ENCODE results near the gene WRAP73.

The WRAP73 gene

DNA sequence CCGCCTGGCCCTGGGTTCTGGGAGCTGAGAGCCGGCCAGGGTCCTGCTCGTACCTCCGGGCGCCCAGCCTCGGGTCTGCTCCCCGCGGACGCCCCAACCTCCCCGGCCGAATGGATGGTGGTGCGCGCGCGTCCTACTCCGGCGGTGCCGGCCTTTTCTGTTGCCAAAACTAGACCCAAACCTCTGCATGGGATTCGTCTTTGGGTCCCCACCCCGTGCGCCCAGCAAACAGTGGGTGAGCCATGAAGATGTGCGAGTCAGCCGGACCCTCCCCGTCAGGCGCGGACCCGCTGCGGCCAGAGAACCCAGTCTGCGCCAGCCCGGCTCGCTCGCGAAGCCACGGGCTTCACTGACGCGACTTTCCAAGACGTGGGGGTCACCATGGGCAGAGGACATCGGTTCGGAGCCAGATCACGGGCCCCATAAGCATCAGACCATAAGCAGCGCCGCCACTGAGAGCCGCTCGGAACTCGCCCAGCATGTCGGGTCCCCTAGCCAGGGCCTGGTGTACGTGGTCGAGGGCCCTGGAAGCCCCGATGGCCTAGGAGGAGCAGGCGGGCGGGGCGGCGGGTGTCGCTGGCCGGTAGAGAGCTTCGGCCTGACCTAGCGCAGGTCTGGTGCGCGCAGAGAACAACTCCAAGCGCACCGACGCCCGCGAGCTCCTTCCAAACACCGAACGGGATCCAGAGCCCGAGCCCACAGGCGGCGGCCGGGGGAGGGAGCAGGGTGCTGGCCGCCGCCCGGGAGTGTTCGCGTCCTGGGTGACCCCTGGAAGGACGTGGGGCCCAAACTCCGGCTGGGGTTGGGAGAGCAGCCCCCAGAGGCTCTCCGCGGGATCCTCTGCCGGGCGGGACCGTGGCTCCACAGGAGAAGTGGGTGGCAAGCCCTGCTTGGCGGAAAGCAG is 1.4 kb upstream of the WRAP73 start:
- FAIRE-seq, result no peak
- DNase-seq (ENCODE audit: insufficient read length, low spot score), result no peak

DNA sequence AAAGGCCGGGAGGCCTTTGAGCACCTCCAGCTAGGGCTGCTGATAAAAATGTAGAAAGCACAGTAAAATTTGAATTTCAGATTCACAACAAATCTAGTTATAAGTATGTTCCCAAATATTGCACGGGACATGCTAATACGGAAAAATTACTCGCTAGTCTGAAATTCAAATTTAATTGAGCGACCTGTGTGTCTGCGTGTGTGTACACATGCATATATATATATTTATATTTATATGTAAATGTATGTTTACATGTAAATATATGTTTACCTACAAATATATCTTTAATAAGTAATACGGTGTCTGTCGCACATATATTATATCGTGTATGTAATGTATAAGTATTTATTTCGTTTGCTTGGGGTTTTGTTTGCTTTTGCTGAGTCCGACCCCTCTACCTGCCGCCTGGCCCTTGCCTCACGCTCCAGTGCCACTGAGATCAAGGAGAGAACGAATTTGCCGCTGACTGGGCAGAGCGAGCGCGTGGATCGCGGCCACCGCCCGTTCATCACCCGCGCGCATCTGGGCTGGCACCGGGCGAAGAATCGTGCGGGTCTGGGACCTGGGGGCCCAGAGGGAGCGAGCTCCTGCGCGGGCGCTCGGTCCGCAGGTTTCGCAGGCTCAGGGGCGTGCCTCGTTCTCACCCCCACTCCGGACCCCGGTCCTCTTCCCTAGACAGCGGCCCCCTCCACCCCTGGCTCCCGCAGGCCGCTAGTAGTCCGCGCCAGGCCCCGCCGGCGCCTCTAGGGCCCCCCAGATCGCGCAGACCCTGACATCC is 534 bp upstream of the WRAP73 start:
- FAIRE-seq, result no peak
- DNase-seq (ENCODE audit: insufficient read length, low spot score), result no peak

DNA sequence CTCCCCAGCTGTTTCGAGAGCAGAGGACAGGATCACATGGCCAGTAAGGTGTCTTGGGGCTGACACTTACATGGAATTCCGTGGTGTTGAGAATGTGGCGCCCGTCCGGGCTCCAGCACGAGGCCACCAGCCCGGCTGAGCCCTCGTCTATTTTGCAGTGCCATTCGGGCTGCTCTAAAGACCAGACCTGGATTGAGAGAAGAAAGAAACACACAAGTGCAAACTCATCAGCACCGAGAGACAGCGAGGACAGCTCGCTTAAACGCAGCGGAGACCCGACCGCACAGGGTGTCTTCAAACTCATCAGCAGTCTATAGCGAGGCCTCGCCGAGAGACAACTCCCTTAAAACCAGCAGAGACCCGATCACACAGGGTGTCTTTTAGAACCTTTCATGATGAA is 3.3 kb downstream of the WRAP73 start:
- no peak for DNase-seq (ENCODE audit: insufficient read length, low spot score)
- no peak for FAIRE-seq

GRCh38 chr1:3645666-3646355 is 4.1 kb downstream of the WRAP73 start:
- FAIRE-seq, result no peak
- no peak for DNase-seq (ENCODE audit: insufficient read length, low spot score)

DNA sequence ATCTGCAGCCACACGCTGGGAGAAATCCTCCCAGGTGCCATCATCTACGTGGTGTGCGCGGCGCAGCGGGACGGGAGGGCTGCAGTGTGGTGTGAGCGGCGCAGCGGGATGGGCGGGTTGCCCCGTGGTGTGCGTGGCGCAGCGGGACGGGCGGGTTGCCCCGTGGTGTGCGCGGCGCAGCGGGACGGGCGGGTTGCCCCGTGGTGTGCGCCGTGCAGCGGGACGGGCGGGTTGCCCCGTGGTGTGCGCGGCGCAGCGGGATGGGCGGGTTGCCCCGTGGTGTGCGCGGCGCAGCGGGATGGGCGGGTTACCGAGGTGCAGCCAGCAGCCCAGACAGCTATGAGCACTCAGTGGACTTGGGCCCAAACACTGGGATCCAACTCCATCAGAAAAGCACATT is 4.7 kb downstream of the WRAP73 start:
- no peak for FAIRE-seq
- no peak for DNase-seq (ENCODE audit: insufficient read length, low spot score)

- DNase-seq (ENCODE audit: insufficient read length, low spot score) (no peak), FAIRE-seq (no peak)
These were observed 5.6 kb downstream of the WRAP73 start for GRCh38 chr1:3644273-3644672.

GRCh38 chr1:3642919-3643675 is 6.8 kb downstream of the WRAP73 start:
- no peak for DNase-seq (ENCODE audit: insufficient read length, low spot score)
- FAIRE-seq, result no peak

DNA sequence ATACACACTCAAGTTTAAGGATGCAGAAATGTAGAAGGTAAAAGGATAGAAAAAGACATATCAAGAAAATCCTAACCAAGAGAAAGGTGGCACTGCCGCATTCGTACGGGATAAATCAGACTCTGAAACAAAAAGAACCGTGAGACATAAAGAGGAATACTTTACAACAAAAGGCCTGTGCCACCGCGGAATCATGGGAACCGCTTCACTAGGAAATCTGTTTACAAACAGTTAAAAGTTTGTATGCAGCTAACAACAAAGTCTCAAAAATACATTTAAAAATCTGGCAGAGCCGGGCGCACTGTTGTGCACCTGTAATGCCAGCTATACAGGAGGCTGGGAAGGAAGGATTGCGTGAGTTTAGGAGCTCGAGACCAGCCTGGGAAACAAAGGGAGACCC is 8.1 kb downstream of the WRAP73 start:
- FAIRE-seq, result no peak
- DNase-seq (ENCODE audit: insufficient read length, low spot score), result no peak

- FAIRE-seq (no peak), DNase-seq (ENCODE audit: insufficient read length, low spot score) (no peak)
These were observed 8.7 kb downstream of the WRAP73 start for GRCh38 chr1:3641046-3641760.

- DNase-seq (ENCODE audit: insufficient read length, low spot score) (no peak), FAIRE-seq (no peak)
These were observed 9.6 kb downstream of the WRAP73 start for GRCh38 chr1:3640121-3640837.

- no peak for FAIRE-seq
- DNase-seq (ENCODE audit: insufficient read length, low spot score), result no peak
These were observed 10.4 kb downstream of the WRAP73 start for GRCh38 chr1:3639397-3639911.

- no peak for DNase-seq (ENCODE audit: insufficient read length, low spot score)
- no peak for FAIRE-seq
These were observed 11.2 kb downstream of the WRAP73 start for GRCh38 chr1:3638676-3639075.

GRCh38 chr1:3638027-3638426 is 11.9 kb downstream of the WRAP73 start:
- no peak for DNase-seq (ENCODE audit: insufficient read length, low spot score)
- FAIRE-seq, result no peak

DNA sequence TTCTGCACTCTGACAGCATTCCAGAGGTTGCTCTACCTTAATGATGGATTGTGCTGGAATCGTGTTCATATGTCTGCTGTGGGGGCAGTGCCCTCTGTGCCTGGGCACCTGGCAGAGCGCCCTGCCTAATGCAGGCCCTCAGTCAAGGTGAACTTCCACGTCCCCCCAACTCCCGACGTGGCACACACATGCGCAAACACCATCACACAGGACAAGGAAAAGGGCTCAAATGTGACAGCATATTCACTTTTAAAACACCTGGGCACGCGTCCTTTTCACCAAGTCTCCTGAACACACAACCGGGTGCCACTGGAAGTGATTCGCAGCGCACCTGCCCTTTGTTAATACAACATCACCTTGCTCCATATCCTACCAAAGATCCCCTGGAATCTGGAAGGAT is 13.4 kb downstream of the WRAP73 start:
- DNase-seq (ENCODE audit: insufficient read length, low spot score), result no peak
- no peak for FAIRE-seq

DNA sequence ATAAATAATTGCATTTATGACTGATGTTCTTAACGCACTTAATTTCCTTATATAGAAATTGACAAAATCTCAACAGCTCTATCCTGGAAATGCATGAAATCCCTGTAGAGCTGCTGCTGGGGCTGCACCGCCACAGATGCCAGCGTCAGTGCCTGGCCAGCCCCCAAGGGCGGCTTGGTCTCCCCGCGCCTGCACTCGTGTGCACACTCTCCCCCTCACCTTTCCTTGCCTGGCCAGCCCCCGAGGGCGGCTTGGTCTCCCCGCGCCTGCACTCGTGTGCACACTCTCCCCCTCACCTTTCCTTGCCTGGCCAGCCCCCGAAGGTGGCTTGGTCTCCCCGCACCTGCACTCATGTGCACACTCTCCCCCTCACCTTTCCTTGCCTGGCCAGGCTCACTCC is 13.8 kb downstream of the WRAP73 start:
- DNase-seq (ENCODE audit: insufficient read length, low spot score) (no peak), FAIRE-seq (no peak)

DNA sequence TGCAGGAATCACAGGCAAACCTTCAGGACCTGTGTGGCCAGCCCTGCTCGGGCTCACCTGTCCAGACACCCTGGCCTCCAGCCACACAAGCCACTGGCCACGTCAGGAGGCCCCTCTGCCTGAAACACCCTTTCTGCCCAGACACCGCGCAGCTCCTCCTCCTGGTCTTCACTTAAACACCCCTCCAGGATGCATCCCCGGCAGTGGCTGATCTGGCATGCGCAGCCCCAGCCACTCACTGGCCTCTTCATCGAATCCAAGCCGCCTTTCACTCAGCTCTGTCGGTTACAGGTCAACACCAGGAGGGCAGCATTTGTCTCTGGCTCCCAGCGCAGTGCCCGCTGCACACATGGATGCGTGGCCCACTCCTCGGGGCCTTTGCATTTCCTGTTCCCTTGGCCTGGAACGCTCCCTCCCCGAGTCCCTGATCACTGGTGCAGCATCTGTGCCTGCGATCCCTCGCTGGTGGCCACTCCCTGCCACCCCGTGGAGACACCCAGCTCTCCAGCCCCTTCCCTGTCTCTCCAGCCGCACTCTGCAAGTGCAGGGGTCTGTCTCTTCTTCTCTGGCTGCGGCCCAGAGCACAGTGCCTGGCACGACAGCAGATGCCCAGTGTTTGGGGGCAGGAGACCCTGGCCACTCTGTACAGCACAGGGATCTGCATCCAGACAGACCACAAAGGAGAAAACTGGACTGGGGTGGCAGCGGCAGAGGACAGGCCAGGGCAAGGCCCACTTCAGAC is 15.7 kb downstream of the WRAP73 start:
- FAIRE-seq (no peak), DNase-seq (ENCODE audit: insufficient read length, low spot score) (no peak)

- DNase-seq (ENCODE audit: insufficient read length, low spot score), result no peak
- FAIRE-seq, result no peak
These were observed 16.4 kb downstream of the WRAP73 start for GRCh38 chr1:3633344-3634058.

All from HTR-8/SVneo (cell line).